NCI-H2081 treated with DMSO at 0.1 percent for 48 hours (cell line): ENCODE data around the gene TAOK3.

ENCODE experiments used
- DNase-seq: peaks from one replicate; lab custom pipeline; 2025; lab: John Stamatoyannopoulos, UW

The TAOK3 gene

GRCh38 chr12:118193477-118193876 is 179.2 kb downstream of the TAOK3 start:
- DNase-seq, result no peak

GRCh38 chr12:118190266-118190665 is 182.4 kb downstream of the TAOK3 start:
- no peak for DNase-seq

- DNase-seq, result no peak
These were observed 182.9 kb downstream of the TAOK3 start for GRCh38 chr12:118189741-118190191.

- no peak for DNase-seq
These were observed 183.9 kb downstream of the TAOK3 start for GRCh38 chr12:118188690-118189371.

- no peak for DNase-seq
These were observed 184.8 kb downstream of the TAOK3 start for GRCh38 chr12:118187751-118188435.

GRCh38 chr12:118185602-118186397 is 186.9 kb downstream of the TAOK3 start:
- DNase-seq, result no peak

- DNase-seq, result no peak
These were observed 189.0 kb downstream of the TAOK3 start for GRCh38 chr12:118183711-118184110.

- DNase-seq, result no peak
These were observed 189.6 kb downstream of the TAOK3 start for GRCh38 chr12:118183155-118183554.

- DNase-seq, result no peak
These were observed 196.8 kb downstream of the TAOK3 start for GRCh38 chr12:118175823-118176447.

- no peak for DNase-seq
These were observed 205.8 kb downstream of the TAOK3 start for GRCh38 chr12:118166946-118167345.

GRCh38 chr12:118164798-118165486 is 207.8 kb downstream of the TAOK3 start:
- no peak for DNase-seq

- no peak for DNase-seq
These were observed 212.2 kb downstream of the TAOK3 start for GRCh38 chr12:118160536-118160935.

- no peak for DNase-seq
These were observed 221.0 kb downstream of the TAOK3 start for GRCh38 chr12:118151755-118152154.

GRCh38 chr12:118150625-118151024 is 222.1 kb downstream of the TAOK3 start:
- DNase-seq, result no peak

- no peak for DNase-seq
These were observed 224.4 kb downstream of the TAOK3 start for GRCh38 chr12:118148287-118148686.

- DNase-seq, result no peak
These were observed 226.9 kb downstream of the TAOK3 start for GRCh38 chr12:118145798-118146156.

- DNase-seq, result no peak
These were observed 227.5 kb downstream of the TAOK3 start for GRCh38 chr12:118145113-118145797.

GRCh38 chr12:118144499-118144898 is 228.2 kb downstream of the TAOK3 start:
- DNase-seq, result no peak

- DNase-seq, result no peak
These were observed 231.9 kb downstream of the TAOK3 start for GRCh38 chr12:118140825-118141224.

- no peak for DNase-seq
These were observed 235.5 kb downstream of the TAOK3 start for GRCh38 chr12:118137148-118137678.

- no peak for DNase-seq
These were observed 236.1 kb downstream of the TAOK3 start for GRCh38 chr12:118136559-118137003.
